HG02571 (cell line): Measurements from ENCODE around the gene ENPP1.

Source experiments
- ATAC-seq: cut with Tn5 transposase; IDR thresholded peaks from one replicate; pipeline ENCODE4 v1.9.1; 2021; ENCODE audit warnings: mild to moderate bottlenecking, moderate library complexity; ENCODE audit not compliant: unreplicated experiment

Gene ENPP1

GRCh38 chr6:131807644-131808459 lies at the start of gene ENPP1:
TSS of gene ENPP1 (plus strand) at chr6:131808020. CDS start at chr6:131808036, 16 bp downstream.
- ATAC-seq = peak; percentile 50

- ATAC-seq = no peak
Observed at GRCh38 chr6:131758920-131759319, 48.9 kb upstream of the ENPP1 start.

- no peak for ATAC-seq
Observed at GRCh38 chr6:131761060-131761761, 46.6 kb upstream of the ENPP1 start.

- no peak for ATAC-seq
Observed at GRCh38 chr6:131761762-131762067, 46.1 kb upstream of the ENPP1 start.

- no peak for ATAC-seq
Observed at GRCh38 chr6:131762984-131763383, 44.8 kb upstream of the ENPP1 start.

- no peak for ATAC-seq
Observed at GRCh38 chr6:131763749-131764148, 44.1 kb upstream of the ENPP1 start.

- no peak for ATAC-seq
Observed at GRCh38 chr6:131764350-131764749, 43.5 kb upstream of the ENPP1 start.

GRCh38 chr6:131765081-131765803 lies 42.6 kb upstream of the ENPP1 start:
- no peak for ATAC-seq

- no peak for ATAC-seq
Observed at GRCh38 chr6:131765804-131766135, 42.0 kb upstream of the ENPP1 start.

- no peak for ATAC-seq
Observed at GRCh38 chr6:131766631-131767030, 41.2 kb upstream of the ENPP1 start.

- no peak for ATAC-seq
Observed at GRCh38 chr6:131768964-131769363, 38.9 kb upstream of the ENPP1 start.

GRCh38 chr6:131769385-131770141 lies 38.3 kb upstream of the ENPP1 start:
- ATAC-seq = no peak

GRCh38 chr6:131770776-131771175 lies 37.0 kb upstream of the ENPP1 start:
- no peak for ATAC-seq

- ATAC-seq = no peak
Observed at GRCh38 chr6:131773284-131773950, 34.4 kb upstream of the ENPP1 start.

- ATAC-seq = no peak
Observed at GRCh38 chr6:131775886-131776285, 31.9 kb upstream of the ENPP1 start.

GRCh38 chr6:131776985-131777384 lies 30.8 kb upstream of the ENPP1 start:
- ATAC-seq = no peak

GRCh38 chr6:131778169-131778568 lies 29.7 kb upstream of the ENPP1 start:
- no peak for ATAC-seq

- ATAC-seq = no peak
Observed at GRCh38 chr6:131779304-131779703, 28.5 kb upstream of the ENPP1 start.

GRCh38 chr6:131780600-131780999 lies 27.2 kb upstream of the ENPP1 start:
- ATAC-seq = no peak

GRCh38 chr6:131781687-131782086 lies 26.1 kb upstream of the ENPP1 start:
- ATAC-seq = no peak

- no peak for ATAC-seq
Observed at GRCh38 chr6:131782764-131783163, 25.1 kb upstream of the ENPP1 start.
